Measurements from ENCODE around the gene GSAP.

DNA sequence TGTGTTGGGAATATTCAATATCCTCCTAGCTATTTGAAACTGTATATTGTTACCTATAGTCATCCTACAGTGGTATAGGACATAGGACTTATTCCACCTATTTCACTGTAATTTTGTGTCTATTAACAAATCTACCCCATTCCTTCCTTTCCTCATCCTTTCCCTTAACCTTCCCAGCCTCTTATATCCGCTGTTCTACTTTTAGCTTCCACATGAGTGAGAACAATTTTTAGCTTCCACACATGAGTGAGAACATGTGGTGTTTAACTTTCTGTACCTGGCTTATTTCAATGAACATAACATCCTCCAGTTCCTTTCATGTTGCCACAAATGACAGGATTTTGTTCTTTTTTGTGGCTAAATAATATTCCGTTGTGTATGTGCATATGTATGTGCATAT is 120.6 kb downstream of the GSAP start:
- TF ChIP-seq, protein P1, sequence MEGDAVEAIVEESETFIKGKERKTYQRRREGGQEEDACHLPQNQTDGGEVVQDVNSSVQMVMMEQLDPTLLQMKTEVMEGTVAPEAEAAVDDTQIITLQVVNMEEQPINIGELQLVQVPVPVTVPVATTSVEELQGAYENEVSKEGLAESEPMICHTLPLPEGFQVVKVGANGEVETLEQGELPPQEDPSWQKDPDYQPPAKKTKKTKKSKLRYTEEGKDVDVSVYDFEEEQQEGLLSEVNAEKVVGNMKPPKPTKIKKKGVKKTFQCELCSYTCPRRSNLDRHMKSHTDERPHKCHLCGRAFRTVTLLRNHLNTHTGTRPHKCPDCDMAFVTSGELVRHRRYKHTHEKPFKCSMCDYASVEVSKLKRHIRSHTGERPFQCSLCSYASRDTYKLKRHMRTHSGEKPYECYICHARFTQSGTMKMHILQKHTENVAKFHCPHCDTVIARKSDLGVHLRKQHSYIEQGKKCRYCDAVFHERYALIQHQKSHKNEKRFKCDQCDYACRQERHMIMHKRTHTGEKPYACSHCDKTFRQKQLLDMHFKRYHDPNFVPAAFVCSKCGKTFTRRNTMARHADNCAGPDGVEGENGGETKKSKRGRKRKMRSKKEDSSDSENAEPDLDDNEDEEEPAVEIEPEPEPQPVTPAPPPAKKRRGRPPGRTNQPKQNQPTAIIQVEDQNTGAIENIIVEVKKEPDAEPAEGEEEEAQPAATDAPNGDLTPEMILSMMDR (IDR thresholded peaks at IDR 0.05): no peak
- no peak for TF ChIP-seq EP300 (IDR thresholded peaks at IDR 0.05)
